Brain microvascular endothelial cell (primary cell): ENCODE data around the gene EXOSC6.
A peak's percentile ranks its signal among the peaks of the same experiment; 100 is the strongest.
"Not testable (repeated sequence)": the region's sequence is repeated elsewhere in the genome, so short reads cannot be mapped to it uniquely, and the experiment has no call there.

Source experiments
- DNase-seq: peaks from one replicate; pipeline ENCODE4 v3.0.0-alpha.2; 2020
- H3K27ac ChIP-seq: fragments of 250-450 bp; sonication (Bioruptor Pico); 2 replicates; pipeline ENCODE4 v1.5.1; 2020; ENCODE audit warnings: mild to moderate bottlenecking, moderate library complexity
- H3K27me3 ChIP-seq: fragments of 250-450 bp; sonication (Bioruptor Pico); replicated peaks from 2 replicates; pipeline ENCODE4 v1.5.1; 2020; ENCODE audit warnings: mild to moderate bottlenecking
- H3K36me3 ChIP-seq: fragments of 250-450 bp; sonication (Bioruptor Pico); replicated peaks from 2 replicates; pipeline ENCODE4 v1.5.1; 2020; ENCODE audit warnings: mild to moderate bottlenecking
- H3K4me3 ChIP-seq: 2 replicates; pipeline ENCODE4 v1.5.1; 2011; ENCODE audit warnings: low read depth, mild to moderate bottlenecking, control low read depth, low read length, moderate library complexity
- in situ Hi-C: cut with HindIII; loops from 2 replicates; pipeline ENCODE4 v1.10.0; 2017; ENCODE audit warnings: low sequenced_read_pairs, low pct_ligation_motif_present
- TF ChIP-seq, protein P1 (sequence below): IDR thresholded peaks from 2 replicates; pipeline ENCODE4 v1.5.1; 2011; ENCODE audit warnings: low read depth, mild to moderate bottlenecking, moderate library complexity, low read length, control low read depth, inconsistent platforms; ENCODE audit errors: missing control alignments

EXOSC6 gene

DNA sequence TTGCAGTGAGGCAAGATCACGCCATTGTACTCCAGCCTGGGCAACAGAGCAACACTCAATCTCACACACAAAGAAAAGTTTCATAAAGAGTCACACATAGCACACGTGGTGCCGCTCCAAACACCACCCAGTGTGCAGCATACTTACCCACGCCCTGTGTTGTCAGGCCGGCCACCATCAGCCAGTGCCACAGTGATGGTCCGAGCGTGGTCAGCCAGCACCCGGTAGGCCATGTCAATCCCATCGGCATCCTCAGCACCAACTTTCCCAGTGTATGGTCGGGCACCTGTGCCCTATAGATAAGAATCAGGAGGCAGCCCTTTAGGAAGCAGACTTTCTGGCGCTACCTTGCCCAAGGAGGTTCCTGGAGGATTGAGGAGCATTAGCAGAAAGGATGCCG lies 17.7 kb upstream of the EXOSC6 start:
- Histone ChIP-seq H3K27ac (no peak overlapping the region), H3K27me3 (no peaks in the 10 kb centered on the region), H3K4me3 (no peak overlapping the region), H3K36me3 (peaks cover 73% of the 10 kb centered on the region)
- in situ Hi-C loops, result no loop called here
- DNase-seq, result no peak
- TF ChIP-seq, protein P1, sequence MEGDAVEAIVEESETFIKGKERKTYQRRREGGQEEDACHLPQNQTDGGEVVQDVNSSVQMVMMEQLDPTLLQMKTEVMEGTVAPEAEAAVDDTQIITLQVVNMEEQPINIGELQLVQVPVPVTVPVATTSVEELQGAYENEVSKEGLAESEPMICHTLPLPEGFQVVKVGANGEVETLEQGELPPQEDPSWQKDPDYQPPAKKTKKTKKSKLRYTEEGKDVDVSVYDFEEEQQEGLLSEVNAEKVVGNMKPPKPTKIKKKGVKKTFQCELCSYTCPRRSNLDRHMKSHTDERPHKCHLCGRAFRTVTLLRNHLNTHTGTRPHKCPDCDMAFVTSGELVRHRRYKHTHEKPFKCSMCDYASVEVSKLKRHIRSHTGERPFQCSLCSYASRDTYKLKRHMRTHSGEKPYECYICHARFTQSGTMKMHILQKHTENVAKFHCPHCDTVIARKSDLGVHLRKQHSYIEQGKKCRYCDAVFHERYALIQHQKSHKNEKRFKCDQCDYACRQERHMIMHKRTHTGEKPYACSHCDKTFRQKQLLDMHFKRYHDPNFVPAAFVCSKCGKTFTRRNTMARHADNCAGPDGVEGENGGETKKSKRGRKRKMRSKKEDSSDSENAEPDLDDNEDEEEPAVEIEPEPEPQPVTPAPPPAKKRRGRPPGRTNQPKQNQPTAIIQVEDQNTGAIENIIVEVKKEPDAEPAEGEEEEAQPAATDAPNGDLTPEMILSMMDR, result no peak

DNA sequence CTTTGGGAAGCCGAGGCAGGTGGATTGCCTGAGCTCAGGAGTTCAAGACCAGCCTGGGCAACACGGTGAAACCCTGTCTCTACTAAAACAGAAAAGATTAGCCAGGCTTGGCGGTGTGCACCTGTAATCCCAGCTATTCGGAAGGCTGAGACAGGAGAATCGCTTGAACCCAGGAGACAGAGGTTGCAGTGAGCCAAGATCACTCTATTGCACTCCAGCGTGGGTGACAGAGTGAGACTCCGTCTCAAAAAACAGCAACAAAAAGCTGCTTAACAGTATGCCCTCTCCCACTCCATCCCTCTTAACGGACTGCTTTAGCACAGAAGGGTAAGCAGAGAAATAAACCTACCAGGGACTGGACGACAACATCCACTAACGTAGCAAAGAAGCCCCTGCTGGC lies 16.2 kb upstream of the EXOSC6 start:
- DNase-seq, H3K27me3 ChIP-seq, H3K27ac ChIP-seq, in situ Hi-C loops, H3K4me3 ChIP-seq: not testable (repeated sequence)
- H3K36me3 ChIP-seq, result peaks cover 85% of the 10 kb centered on the region

DNA sequence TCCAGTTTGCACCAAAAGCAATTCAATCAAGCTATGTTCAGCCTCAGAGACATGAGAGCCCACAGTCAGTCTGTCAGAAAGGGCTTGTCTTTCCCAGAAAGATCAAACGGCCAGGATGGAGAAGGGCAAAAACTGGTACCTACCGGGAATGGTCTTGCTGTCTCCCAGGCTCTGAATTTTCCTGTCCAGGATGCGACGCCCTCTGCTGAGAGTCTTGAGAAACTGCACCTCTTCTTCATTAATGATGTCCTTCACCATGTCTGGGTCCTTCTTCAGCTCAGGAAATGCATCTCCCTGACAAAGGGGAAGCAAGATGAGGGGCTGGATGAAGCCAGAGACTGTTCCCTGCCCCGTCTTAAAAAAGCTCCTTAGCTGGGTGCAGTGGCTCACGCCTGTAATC lies 15.8 kb upstream of the EXOSC6 start:
- DNase-seq, result peak; percentile 22
- TF ChIP-seq, protein P1, result peak; percentile 83
- Histone ChIP-seq H3K36me3 (peaks cover 88% of the 10 kb centered on the region), H3K27me3 (no peaks in the 10 kb centered on the region), H3K4me3 (no peak overlapping the region), H3K27ac (no peak overlapping the region)
- in situ Hi-C loops, result no loop called here

DNA sequence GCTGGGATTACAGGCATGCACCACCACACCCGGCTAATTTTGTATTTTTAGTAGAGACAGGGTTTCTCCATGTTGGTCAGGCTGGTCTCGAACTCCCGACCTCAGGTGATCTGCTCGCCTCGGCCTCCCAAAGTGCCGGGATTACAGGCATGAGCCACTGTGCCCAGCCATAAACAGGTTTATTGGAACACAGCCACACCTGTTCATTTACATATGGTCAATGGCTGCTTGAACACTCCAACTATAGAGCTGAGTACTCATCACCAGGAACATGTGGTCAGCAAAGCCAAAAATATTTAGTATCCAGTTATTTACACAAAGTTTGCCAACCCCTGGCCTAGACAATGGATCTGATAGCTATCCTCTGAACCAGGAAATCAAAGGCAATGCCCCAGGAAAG lies 8.2 kb upstream of the EXOSC6 start:
- in situ Hi-C loops, H3K27me3 ChIP-seq, DNase-seq: not testable (repeated sequence)

DNA sequence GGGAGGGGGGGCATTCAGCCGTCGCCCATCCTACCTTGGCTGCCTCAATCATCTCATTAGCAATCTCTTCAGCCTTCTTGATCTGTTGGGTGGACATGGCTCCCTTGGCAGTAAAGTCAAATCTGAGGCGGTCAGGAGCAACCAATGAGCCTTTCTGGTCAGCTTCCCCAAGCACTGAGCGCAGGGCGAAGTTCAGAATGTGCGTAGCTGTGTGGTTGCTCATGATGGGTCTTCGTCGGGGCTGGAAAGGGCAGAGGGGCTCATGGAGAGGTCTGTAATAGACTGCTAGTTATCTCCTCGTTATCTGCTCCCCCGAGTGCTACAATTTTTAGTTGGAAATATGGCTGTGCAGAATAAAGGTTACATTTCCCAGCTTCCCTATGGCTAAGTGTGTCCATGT lies 7.2 kb upstream of the EXOSC6 start:
- no peak for DNase-seq
- no peak overlapping the region for H3K4me3 ChIP-seq
- H3K27me3 ChIP-seq, result no peaks in the 10 kb centered on the region
- in situ Hi-C loops, result no loop called here
- H3K36me3 ChIP-seq, result peaks cover 92% of the 10 kb centered on the region
- TF ChIP-seq, protein P1, result no peak
- no peak overlapping the region for H3K27ac ChIP-seq

More for the DNA sequence above, 8.2 kb upstream of the EXOSC6 start:
- peaks cover 92% of the 10 kb centered on the region for H3K36me3 ChIP-seq
- not testable (repeated sequence) for H3K4me3 ChIP-seq, H3K27ac ChIP-seq

DNA sequence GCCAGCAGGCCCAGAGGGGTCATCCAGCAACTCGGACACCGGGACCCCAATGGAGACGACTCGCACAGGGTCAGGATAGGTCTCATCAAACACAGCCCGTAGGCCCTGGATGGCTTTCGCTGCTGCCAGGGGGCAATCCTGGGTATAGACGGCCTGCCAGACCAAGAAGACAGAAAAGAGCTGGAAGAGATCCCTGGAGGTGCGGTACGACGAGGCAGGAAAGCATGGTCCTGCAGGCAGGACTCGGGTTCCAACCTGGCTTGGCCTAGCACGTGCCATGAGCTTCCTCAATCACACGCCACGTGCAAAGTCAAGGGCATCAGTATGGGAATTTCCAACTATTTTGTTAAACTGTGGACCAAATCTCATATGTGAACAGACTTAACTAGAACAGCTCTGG lies 6.3 kb upstream of the EXOSC6 start:
- peaks cover 92% of the 10 kb centered on the region for H3K36me3 ChIP-seq
- in situ Hi-C loops, result no loop called here
- DNase-seq, result no peak

DNA sequence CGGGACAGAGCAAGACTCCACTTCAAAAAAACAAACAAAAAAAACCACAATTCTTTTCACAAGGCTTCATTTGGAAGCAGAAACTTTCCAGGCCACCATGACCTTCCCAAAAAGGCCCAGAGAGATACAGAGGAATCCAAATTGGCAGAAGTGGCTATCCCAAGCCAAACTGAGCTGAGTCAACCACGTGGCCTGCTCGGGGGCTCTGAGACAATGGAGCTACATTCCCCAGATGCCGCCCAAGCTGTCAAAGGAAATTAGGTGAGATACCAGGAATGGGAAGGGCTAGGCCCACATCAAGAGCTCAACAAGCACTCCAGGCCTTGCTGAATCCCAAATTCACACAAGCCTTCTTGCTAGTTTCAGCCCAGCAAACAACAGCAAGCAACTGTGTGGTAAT lies 5.7 kb upstream of the EXOSC6 start:
- Histone ChIP-seq H3K36me3 (peaks cover 93% of the 10 kb centered on the region), H3K4me3 (no peak overlapping the region), H3K27ac (no peak overlapping the region), H3K27me3 (no peaks in the 10 kb centered on the region)
- TF ChIP-seq, protein P1, result no peak
- in situ Hi-C loops, result no loop called here
- DNase-seq, result no peak

More for the DNA sequence above, 6.3 kb upstream of the EXOSC6 start:
- H3K27ac ChIP-seq, result no peak overlapping the region
- no peak overlapping the region for H3K4me3 ChIP-seq
- no peaks in the 10 kb centered on the region for H3K27me3 ChIP-seq
- TF ChIP-seq, protein P1, result no peak
